MM.1S (cell line): ENCODE measurements around the gene TNRC6C.
A peak's percentile ranks its signal among the peaks of the same experiment; 100 is the strongest.

ENCODE experiments used
- DNase-seq: peaks from one replicate; pipeline ENCODE4 v3.0.0-alpha.2; 2015
- H2AFZ ChIP-seq: fragments of 300-600 bp; sonication (generic); 2 replicates; pipeline ENCODE4 v1.6.0; 2016; ENCODE audit warnings: antibody characterized with exemption, low read length
- H3F3A ChIP-seq: fragments of 300-600 bp; sonication (generic); 2 replicates; pipeline ENCODE4 v1.6.1; 2016; ENCODE audit warnings: mild to moderate bottlenecking, antibody characterized with exemption, low read length, moderate library complexity, mixed read lengths; ENCODE audit not compliant: insufficient read depth
- H3K27ac ChIP-seq: fragments of 300-600 bp; sonication (generic); 2 replicates; pipeline ENCODE4 v1.5.1; 2016; ENCODE audit warnings: mild to moderate bottlenecking, low read length
- H3K27me3 ChIP-seq: fragments of 300-600 bp; sonication (generic); replicated peaks from 2 replicates; pipeline ENCODE4 v1.6.0; 2016; ENCODE audit warnings: low read length; ENCODE audit not compliant: insufficient read depth
- H3K36me3 ChIP-seq: fragments of 300-600 bp; sonication (generic); replicated peaks from 2 replicates; pipeline ENCODE4 v1.6.1; 2016; ENCODE audit warnings: mild to moderate bottlenecking, low read length, mixed read lengths; ENCODE audit not compliant: insufficient read depth
- H3K4me1 ChIP-seq: fragments of 300-600 bp; sonication (generic); 2 replicates; pipeline ENCODE4 v1.6.1; 2016; ENCODE audit warnings: low read length, mixed read lengths
- H3K4me2 ChIP-seq: fragments of 300-600 bp; sonication (generic); 2 replicates; pipeline ENCODE4 v1.6.0; 2016; ENCODE audit warnings: low read depth, low read length
- H3K4me3 ChIP-seq: fragments of 300-600 bp; sonication (generic); 2 replicates; pipeline ENCODE4 v1.5.1; 2016; ENCODE audit warnings: low read length, mixed read lengths
- H3K79me2 ChIP-seq: fragments of 300-600 bp; sonication (generic); 2 replicates; pipeline ENCODE4 v1.6.1; 2016; ENCODE audit warnings: mixed run types, low read length, mixed read lengths
- H3K9ac ChIP-seq: fragments of 300-600 bp; sonication (generic); 2 replicates; pipeline ENCODE4 v1.6.1; 2016; ENCODE audit warnings: low read length, mixed read lengths
- H3K9me2 ChIP-seq: fragments of 300-600 bp; sonication (generic); replicated peaks from 2 replicates; pipeline ENCODE4 v1.6.1; 2016; ENCODE audit warnings: mild to moderate bottlenecking, low read length, mixed read lengths; ENCODE audit not compliant: insufficient read depth
- H3K9me3 ChIP-seq: fragments of 300-600 bp; sonication (generic); replicated peaks from 2 replicates; pipeline ENCODE4 v1.6.1; 2016; ENCODE audit warnings: mild to moderate bottlenecking, low read length, mixed read lengths; ENCODE audit not compliant: insufficient read depth
- H4K20me1 ChIP-seq: fragments of 300-600 bp; sonication (generic); 2 replicates; pipeline ENCODE4 v1.6.1; 2016; ENCODE audit warnings: mild to moderate bottlenecking, low read length, moderate library complexity, mixed read lengths; ENCODE audit not compliant: insufficient read depth
- EZH2 ChIP-seq: fragments of 300-600 bp; sonication (generic); optimal IDR thresholded peaks from 2 replicates; pipeline ENCODE3; 2017; ENCODE audit warnings: low read depth, mild to moderate bottlenecking, antibody characterized with exemption, low read length, mixed read lengths
- EZH2phosphoT487 ChIP-seq: fragments of 300-600 bp; sonication (generic); IDR thresholded peaks from 2 replicates; pipeline ENCODE4 v1.6.1; 2018; ENCODE audit warnings: antibody characterized with exemption, low read length
- TF ChIP-seq, protein P1 (sequence below): fragments of 300-600 bp; sonication (generic); IDR thresholded peaks from 2 replicates; pipeline ENCODE4 v1.5.1; 2016; ENCODE audit warnings: antibody characterized with exemption, low read length, mixed read lengths

TNRC6C gene

DNA sequence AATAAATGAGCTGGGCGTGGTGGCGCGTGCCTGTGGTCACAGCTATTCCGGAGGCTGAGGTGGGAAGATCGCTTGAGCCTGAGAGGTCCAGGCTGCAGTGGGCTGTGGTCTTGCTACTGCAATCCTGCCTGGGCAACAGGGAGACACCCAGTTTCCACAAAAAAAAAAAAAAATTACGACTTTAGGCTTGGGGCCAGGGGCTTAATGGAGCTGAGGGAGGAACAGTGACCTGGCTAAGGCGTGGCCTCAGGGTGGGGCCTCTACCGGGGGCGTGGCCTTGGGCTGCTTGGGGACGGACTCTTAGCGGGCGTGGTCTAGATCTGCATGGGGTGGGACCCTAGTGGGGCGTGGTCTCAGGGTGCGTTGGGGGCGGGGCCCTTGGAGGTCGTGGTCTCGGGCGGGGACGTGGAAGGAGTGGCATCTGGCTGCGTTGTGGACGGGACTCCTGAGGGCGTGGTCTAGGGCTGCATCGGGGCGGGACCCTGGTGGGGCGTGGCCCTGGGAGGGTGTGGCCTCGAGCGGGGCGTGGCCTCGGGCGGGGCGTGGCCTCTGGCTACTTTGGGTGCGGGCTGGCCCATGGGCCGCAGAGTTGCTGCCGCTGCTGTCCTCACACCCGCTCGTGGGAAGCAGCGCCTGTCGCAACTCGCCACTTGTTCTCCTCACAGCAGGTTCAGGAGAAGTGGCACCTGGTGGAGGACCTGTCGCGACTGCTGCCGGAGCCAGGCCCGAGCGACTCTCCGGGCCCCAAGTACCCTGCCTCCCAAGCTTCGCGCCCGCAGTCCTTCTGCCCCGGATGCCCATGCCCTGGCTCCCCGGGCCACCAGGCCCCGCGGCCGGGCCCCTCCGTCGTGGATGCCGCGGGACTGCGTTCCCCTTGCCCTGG, 181.9 kb downstream of the TNRC6C start:
- Histone ChIP-seq H3K4me1 (peaks cover 46% of the 10 kb centered on the region), H3K36me3 (no peaks in the 10 kb centered on the region), H3K4me3 (no peak overlapping the region), H3K4me2 (no peak overlapping the region), H3K27ac (no peak overlapping the region), H3F3A (peaks cover 80% of the 10 kb centered on the region), H3K27me3 (no peaks in the 10 kb centered on the region), H3K79me2 (peaks cover 14% of the 10 kb centered on the region; the same call in 1 of the 2 replicates), H3K9ac (no peak overlapping the region), H3K9me3 (no peaks in the 10 kb centered on the region), H2AFZ (no peak overlapping the region), H4K20me1 (0 out of 2 replicates have a peak, but pooled peaks cover 2% of the 10 kb centered on the region), H3K9me2 (no peaks in the 10 kb centered on the region)
- TF ChIP-seq, protein P1, sequence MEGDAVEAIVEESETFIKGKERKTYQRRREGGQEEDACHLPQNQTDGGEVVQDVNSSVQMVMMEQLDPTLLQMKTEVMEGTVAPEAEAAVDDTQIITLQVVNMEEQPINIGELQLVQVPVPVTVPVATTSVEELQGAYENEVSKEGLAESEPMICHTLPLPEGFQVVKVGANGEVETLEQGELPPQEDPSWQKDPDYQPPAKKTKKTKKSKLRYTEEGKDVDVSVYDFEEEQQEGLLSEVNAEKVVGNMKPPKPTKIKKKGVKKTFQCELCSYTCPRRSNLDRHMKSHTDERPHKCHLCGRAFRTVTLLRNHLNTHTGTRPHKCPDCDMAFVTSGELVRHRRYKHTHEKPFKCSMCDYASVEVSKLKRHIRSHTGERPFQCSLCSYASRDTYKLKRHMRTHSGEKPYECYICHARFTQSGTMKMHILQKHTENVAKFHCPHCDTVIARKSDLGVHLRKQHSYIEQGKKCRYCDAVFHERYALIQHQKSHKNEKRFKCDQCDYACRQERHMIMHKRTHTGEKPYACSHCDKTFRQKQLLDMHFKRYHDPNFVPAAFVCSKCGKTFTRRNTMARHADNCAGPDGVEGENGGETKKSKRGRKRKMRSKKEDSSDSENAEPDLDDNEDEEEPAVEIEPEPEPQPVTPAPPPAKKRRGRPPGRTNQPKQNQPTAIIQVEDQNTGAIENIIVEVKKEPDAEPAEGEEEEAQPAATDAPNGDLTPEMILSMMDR: no peak
- no peak for TF ChIP-seq EZH2
- no peak for TF ChIP-seq EZH2phosphoT487
- peak; percentile 96 for DNase-seq

DNA sequence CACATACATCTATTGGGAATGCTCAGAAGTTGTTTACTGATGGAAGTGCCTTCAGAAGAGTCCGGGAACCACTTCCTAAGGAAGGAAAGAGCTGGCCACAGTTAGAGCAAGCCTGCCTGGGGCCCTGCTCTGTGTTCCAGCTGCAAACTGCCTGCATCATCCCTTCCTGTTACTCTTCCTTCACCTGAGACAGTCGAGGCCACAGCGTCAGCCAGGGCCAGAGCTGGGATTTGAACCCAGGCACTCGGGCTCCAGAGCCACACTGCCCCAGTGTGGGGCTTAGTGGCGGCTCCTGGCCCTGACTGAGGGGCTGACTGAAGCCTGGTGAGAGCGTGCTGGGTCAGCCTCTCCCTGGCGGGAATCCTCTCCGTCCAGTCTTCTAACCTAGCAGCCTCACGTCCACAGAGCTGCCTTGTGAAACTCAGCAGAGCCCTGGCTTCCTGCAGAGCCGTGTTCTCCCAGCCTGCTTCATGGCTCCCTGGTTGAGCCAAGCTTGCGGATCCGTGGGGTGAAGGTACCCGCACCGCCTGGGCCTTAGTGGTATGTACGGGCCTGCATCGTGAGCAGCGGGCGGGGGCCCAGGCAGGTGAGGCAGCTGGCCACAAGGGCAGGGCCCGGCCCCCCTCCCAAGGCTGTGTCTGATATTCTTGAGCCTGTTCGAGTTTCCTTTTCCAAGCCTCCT, 183.1 kb downstream of the TNRC6C start:
- H3K4me2 ChIP-seq: peak overlapping the region; percentile 22; the same call in 1 of the 2 replicates

DNA sequence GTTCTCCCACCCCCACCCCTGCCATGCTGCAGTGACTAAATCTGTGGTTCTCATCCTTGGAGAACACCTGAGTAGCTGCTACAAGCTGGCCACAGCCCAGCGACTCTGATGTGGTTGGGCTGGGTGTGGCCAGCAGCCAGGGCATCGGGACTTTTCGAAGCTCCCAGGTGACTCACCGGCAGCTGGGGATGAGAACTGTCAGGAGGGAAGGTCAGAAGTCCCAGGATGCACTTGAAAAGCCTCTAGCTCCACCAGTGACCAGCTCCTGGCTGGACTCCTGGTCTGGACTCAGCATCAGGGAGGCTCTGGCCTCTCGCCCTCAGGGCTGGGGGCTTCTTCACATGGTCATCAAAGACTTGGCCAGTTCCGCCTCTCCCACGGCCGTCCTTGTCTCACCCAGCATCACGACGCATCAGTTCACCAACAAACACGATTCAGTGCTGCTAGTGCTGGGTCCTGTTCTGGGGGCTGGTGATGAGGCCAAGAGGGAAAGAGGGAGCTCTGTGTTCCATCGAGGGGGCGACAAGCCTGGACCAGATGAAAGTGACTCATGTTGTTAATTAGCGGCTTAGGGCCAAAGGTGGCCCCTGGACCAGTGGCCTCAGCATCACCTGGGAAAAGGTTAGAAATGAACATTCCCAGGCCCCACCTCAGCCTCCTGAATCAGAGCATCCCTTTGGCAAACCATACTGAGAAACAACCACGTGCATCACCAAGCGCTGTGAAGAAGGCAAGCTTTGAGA, 183.8 kb downstream of the TNRC6C start:
- no peak for DNase-seq
- Histone ChIP-seq H3K9me2 (no peaks in the 10 kb centered on the region), H3K36me3 (no peaks in the 10 kb centered on the region), H2AFZ (no peak overlapping the region), H3K27ac (no peak overlapping the region; the same call in 1 of the 2 replicates), H3K4me1 (peaks cover 56% of the 10 kb centered on the region), H4K20me1 (0 out of 2 replicates have a peak, but pooled peaks cover 2% of the 10 kb centered on the region), H3K27me3 (no peaks in the 10 kb centered on the region), H3K4me3 (no peak overlapping the region), H3K9me3 (no peaks in the 10 kb centered on the region), H3K79me2 (peaks cover 7% of the 10 kb centered on the region; the same call in 1 of the 2 replicates), H3K9ac (no peak overlapping the region), H3K4me2 (no peak overlapping the region), H3F3A (peaks cover 66% of the 10 kb centered on the region)
- TF ChIP-seq, protein P1: no peak
- TF ChIP-seq EZH2: no peak
- no peak for TF ChIP-seq EZH2phosphoT487

More for the DNA sequence above, 183.1 kb downstream of the TNRC6C start:
- no peak for DNase-seq
- H3F3A ChIP-seq: peaks cover 74% of the 10 kb centered on the region
- H3K9ac ChIP-seq: no peak overlapping the region
- no peak overlapping the region; the same call in 1 of the 2 replicates for H3K27ac ChIP-seq
- H3K79me2 ChIP-seq: peaks cover 8% of the 10 kb centered on the region; the same call in 1 of the 2 replicates
- no peaks in the 10 kb centered on the region for H3K36me3 ChIP-seq
- no peak overlapping the region for H2AFZ ChIP-seq
- no peaks in the 10 kb centered on the region for H3K9me3 ChIP-seq
- TF ChIP-seq, protein P1: no peak
- no peak for TF ChIP-seq EZH2phosphoT487
- TF ChIP-seq EZH2: no peak
- H4K20me1 ChIP-seq: 0 out of 2 replicates have a peak, but pooled peaks cover 2% of the 10 kb centered on the region
- H3K4me1 ChIP-seq: peaks cover 49% of the 10 kb centered on the region
- H3K27me3 ChIP-seq: no peaks in the 10 kb centered on the region
- H3K9me2 ChIP-seq: no peaks in the 10 kb centered on the region
- no peak overlapping the region for H3K4me3 ChIP-seq
